CD4-positive, alpha-beta T cell treated with Interferon gamma for 1 hour (primary cell): Measurements from ENCODE around the gene H2AZ1.
"Not testable (repeated sequence)": the region's sequence is repeated elsewhere in the genome, so short reads cannot be mapped to it uniquely, and the experiment has no call there.

Experiments used
- DNase-seq: peaks from one replicate; pipeline ENCODE4 v3.0.0-alpha.2; 2020

The H2AZ1 gene

GRCh38 chr4:99949999-99950912, at the start of gene H2AZ1:
H2AZ1 (minus strand) TSS chr4:99950275; CDS start chr4:99950170, 105 bp downstream.
- DNase-seq, result peak; percentile 97

DNA sequence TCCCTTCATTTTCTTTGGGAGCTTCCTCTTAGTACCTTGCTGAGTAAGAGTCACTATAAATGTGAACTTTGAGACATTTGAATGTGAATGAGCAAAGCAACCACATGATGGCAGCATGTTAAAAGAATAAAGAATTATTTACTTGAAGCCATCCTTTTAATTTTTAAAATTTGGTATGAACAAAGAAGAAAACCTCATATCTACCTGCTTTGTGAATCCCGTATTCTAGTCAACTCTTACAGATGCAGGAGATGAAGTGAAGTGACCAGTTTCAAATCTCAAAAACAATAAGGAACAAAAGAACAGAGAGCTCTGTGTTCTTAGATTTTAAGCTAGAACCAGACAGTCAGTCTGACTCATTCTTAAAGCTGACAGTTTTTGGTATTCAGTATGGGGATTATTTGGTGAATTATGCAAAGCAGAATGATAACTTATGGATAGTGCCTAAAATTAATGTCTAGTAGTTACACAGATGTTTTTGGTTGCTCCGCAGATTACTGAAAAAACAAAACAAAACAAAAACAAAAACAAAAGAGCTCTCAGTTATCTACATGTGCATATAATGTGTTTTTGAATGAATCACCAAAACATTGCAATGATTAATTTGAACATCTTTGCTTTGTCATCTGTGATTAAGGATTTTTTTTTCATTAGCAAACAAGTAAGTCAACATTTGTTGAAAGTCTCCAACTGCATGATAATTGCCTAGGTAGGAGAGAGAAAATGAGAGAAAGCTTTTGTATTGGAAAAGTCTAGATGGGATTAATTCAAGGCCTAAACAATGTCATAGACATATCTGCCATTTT, 48.2 kb upstream of the H2AZ1 start:
- DNase-seq, result no peak

DNA sequence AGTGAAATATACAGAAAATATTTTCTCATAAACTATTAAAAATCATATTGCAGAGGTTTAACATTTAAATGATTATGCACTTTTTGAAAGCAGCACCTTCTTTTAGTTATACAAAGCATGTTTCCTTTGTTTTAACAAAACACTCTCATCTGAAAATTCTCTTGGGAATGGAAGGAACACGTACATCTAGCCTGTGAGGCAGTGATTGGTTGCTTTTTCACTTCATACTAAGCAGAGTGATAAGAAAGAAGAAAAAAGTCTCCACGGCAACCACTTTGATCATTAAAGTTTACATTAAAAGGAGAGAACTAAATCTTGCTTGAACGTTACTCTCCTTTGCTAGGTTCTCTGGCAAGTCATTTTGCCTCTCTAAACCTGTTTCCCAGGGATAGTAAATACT, 41.7 kb upstream of the H2AZ1 start:
- DNase-seq, result no peak

DNA sequence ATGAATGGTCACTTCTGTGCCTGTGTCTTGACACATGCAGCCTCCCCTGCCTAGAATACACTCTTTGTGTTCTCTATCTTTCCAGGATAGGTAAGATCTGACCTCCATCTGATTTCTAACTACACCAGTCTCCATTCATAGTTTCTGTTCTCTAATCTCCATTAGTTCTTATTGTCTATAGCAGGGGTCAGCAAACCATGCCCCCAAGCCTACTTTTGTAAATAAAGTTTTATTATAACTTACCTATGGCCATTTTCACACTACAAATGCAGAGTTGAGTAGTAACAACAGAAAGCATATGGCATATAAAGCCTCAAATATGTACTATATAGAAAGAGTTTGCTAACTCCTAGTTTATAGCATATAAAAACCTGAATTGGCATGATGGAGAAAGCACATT, 37.6 kb upstream of the H2AZ1 start:
- DNase-seq, result no peak

DNA sequence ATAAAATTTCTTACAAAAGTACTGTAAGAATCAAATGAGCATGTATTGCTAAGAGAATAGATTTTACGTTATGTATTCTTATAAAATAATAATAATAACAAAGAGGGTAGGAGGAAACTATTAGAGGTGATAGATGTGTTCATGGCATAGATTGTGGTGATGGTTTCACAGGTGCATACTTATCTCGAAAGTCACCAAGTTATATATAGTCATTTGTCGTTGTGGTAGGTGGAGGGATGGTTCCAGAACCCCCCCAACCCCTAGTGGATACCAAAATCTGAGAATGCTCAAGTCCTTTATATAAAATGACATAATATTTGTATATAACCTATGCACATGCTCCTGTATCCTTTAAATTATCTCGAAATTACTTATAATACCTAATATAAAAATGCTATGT, 36.7 kb upstream of the H2AZ1 start:
- no peak for DNase-seq

- DNase-seq, result no peak
Observed at GRCh38 chr4:99983289-99983943, 33.3 kb upstream of the H2AZ1 start.

- DNase-seq, result no peak
Observed at GRCh38 chr4:99979872-99980271, 29.8 kb upstream of the H2AZ1 start.

DNA sequence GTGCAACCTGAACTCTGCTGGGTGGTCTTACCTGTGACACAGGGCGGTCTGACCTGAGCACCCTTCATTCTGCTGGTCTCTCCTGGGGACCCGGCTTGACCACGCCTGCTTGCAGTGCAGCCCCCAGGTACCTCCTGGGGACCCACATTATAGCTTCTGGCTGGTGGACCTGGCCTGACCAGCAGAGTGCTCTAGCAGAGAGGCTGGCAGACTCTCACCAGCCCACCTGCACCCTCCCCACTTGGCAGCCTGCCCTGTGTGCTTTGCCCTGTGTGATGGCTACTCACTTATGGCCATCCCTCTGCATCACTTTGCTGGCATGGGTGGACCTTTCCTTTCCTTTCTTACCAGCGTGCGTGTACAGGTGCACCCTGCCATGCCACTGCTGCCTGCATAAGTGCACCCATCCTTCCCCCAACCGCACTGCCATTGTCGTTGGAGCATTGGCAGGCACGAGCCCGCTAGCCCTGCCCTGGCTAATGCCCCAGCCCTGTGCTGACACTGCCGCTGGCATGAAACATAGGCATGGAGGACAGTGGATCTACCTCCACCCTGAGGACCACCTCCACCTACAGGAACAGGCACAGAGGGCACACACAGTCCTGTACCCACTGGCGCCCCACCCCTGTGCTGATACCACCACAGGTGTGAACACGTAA, 21.5 kb upstream of the H2AZ1 start:
- no peak for DNase-seq

GRCh38 chr4:99968330-99968729, 18.3 kb upstream of the H2AZ1 start:
- DNase-seq, result no peak

- DNase-seq, result no peak
Observed at GRCh38 chr4:99966692-99967091, 16.6 kb upstream of the H2AZ1 start.

DNA sequence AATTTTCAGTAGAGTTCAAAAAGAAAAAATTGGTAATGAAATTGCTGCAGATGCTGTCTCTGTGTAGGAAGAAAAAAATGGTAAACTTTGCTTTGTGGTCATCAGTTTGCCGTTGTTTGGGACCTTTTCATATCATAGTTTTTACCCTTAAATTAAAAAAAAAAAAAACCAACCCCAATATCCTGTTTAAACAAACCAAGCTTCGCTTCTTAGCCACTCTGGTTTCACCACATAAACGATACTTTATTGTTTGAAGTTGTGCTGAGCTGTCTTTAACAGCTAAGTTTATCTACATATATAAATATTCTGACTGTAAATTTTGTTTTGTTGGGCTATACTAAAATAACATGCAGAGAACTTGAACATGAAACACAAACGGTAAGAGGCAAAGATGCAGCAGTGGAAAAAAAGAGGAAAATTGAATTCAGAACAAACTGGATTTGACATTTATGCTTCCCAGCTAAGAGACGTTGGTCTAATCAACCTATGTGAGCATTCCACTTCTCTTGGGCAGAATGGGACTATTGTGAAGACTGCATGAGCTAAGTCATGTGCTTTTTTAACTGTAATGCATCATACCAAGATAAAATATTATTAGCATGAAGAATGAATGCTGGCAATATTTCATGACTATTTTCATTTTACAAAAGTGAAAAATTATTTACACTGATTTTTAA, 15.7 kb upstream of the H2AZ1 start:
- DNase-seq, result no peak

GRCh38 chr4:99965173-99965572, 15.1 kb upstream of the H2AZ1 start:
- DNase-seq, result no peak

DNA sequence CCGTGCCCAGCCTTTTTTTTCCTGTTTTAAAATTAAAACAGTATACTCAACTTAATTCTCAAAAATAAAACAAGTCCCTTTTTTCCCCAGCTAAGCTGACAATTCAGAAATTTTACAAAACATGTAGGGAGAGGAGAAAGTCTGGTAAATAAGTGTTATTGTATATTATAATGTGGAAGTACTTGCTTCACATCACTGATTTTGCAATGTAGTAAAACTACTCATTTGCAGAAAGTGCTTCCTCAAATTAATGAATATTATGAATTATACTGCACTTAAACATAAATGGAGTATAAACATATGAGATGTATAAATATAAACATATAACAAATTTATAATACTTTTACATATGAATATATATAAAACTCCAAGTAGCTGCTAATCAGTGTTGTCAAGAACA, 11.6 kb upstream of the H2AZ1 start:
- DNase-seq, result no peak

DNA sequence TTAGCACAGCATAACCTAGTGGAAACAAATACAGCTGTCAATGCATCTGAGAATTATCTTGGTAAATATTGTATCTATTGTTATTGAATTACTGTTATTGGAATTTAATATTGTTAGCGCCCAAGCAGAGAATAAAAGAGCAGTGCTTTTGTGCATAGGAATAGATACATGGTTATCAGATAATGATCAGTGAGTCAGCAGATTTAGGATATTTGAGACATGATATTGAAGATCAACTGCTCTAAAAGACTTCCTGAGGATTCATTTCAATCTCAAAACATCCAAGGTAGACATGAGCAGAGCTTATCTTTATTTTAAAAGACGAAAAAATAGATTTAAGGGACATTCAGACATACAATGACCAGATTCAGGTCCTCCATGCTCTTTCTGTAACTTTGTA, 10.6 kb upstream of the H2AZ1 start:
- DNase-seq, result no peak

DNA sequence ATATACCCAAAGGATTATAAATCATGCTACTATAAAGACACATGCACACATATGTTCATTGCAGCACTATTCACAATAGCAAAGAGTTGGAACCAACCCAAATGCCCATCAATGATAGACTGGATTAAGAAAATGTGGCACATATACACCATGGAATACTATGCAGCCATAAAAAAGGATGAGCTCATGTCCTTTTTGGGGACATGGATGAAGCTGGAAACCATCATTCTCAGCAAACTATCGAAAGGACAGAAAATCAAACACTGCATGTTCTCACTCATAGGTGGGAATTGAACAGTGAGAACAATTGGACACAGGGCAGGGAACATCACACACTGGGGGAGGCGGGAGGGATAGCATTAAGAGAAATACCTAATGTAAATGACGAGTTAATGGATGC, 8.1 kb upstream of the H2AZ1 start:
- not testable (repeated sequence) for DNase-seq

- DNase-seq, result no peak
Observed at GRCh38 chr4:99950913-99951254, 809 bp upstream of the H2AZ1 start.

GRCh38 chr4:99949034-99949998, 759 bp downstream of the H2AZ1 start:
- peak; percentile 86 for DNase-seq

DNA sequence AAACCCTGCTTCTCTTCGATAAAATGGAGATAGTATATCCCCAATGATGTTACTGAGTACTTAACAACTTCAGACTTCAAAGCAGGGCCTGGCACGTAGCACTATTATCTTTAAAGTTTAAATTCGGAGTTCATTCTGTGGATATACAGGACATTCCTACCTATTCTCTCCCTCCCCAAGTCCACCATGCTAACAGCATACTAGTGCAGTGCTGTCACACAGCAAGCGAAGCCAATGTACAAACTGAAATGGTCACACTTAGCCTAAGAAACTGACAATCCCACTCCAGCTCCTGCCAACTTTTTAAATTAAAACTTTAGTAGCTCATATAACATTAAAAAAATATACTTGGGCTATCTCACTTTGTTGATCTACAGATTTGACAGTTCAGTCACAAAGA, 2.5 kb downstream of the H2AZ1 start:
- no peak for DNase-seq

- DNase-seq, result no peak
Observed at GRCh38 chr4:99947190-99947578, 2.9 kb downstream of the H2AZ1 start.

- peak; percentile 79 for DNase-seq
Observed at GRCh38 chr4:99946356-99947189, 3.5 kb downstream of the H2AZ1 start, which contains the start of gene DNAJB14. DNAJB14 (minus strand) TSS chr4:99946618; CDS start chr4:99946571, 47 bp downstream.
